Loucy (cell line): Measurements from ENCODE around the gene HSD17B14.

ENCODE experiments used
- H2AFZ ChIP-seq: fragments of 200-600 bp; sonication (generic); 2 replicates; pipeline ENCODE4 v1.6.0; 2016; ENCODE audit warnings: antibody characterized with exemption, mild to moderate bottlenecking, low read length, moderate library complexity
- H3F3A ChIP-seq: fragments of 200-600 bp; 2 replicates; pipeline ENCODE4 v1.6.0; 2016; ENCODE audit warnings: antibody characterized with exemption, low read depth, mild to moderate bottlenecking
- H3K27me3 ChIP-seq: fragments of 200-600 bp; sonication (generic); 2 replicates; pipeline ENCODE4 v1.6.1; 2014; ENCODE audit warnings: low read length, mild to moderate bottlenecking; ENCODE audit not compliant: insufficient read depth, poor library complexity, severe bottlenecking
- H3K36me3 ChIP-seq: fragments of 200-600 bp; sonication (generic); 2 replicates; pipeline ENCODE4 v1.6.1; 2016; ENCODE audit warnings: low read length; ENCODE audit not compliant: insufficient read depth
- H3K4me1 ChIP-seq: fragments of 200-600 bp; sonication (generic); 2 replicates; pipeline ENCODE4 v1.5.1; 2014; ENCODE audit warnings: low read length, mild to moderate bottlenecking; ENCODE audit not compliant: insufficient read depth, poor library complexity, severe bottlenecking
- H3K4me2 ChIP-seq: fragments of 200-600 bp; sonication (generic); 2 replicates; pipeline ENCODE4 v1.6.0; 2014; ENCODE audit warnings: antibody characterized with exemption, low read length, low read depth, mild to moderate bottlenecking; ENCODE audit not compliant: poor library complexity, severe bottlenecking
- H3K4me3 ChIP-seq: fragments of 200-600 bp; sonication (generic); 2 replicates; pipeline ENCODE4 v1.5.1; 2014; ENCODE audit warnings: low read length, mild to moderate bottlenecking, mixed read lengths; ENCODE audit not compliant: poor library complexity, severe bottlenecking
- H3K79me2 ChIP-seq: fragments of 200-600 bp; sonication (generic); 2 replicates; pipeline ENCODE4 v1.6.1; 2014; ENCODE audit warnings: low read length; ENCODE audit not compliant: insufficient read depth
- H3K9ac ChIP-seq: fragments of 200-600 bp; sonication (generic); 2 replicates; pipeline ENCODE4 v1.6.0; 2014; ENCODE audit warnings: mild to moderate bottlenecking, low read depth, low read length, moderate library complexity; ENCODE audit not compliant: poor library complexity, severe bottlenecking
- H3K9me2 ChIP-seq: fragments of 200-600 bp; sonication (generic); replicated peaks from 2 replicates; pipeline ENCODE4 v1.6.1; 2016; ENCODE audit warnings: low read depth, low read length, mixed read lengths
- H3K9me3 ChIP-seq: fragments of 200-600 bp; sonication (generic); 2 replicates; pipeline ENCODE4 v1.6.1; 2014; ENCODE audit warnings: mild to moderate bottlenecking, antibody characterized with exemption, low read length, low read depth; ENCODE audit not compliant: insufficient read depth
- H4K20me1 ChIP-seq: fragments of 200-600 bp; sonication (generic); 2 replicates; pipeline ENCODE4 v1.6.0; 2014; ENCODE audit warnings: antibody characterized with exemption, low read length, mild to moderate bottlenecking; ENCODE audit not compliant: insufficient read depth, poor library complexity, severe bottlenecking
- EZH2phosphoT487 ChIP-seq: fragments of 200-600 bp; IDR thresholded peaks from 2 replicates; pipeline ENCODE4 v1.6.1; 2018; ENCODE audit warnings: antibody characterized with exemption, mild to moderate bottlenecking, moderate library complexity, borderline replicate concordance
- TF ChIP-seq, protein P1 (sequence below): fragments of 200-600 bp; sonication (generic); conservative IDR thresholded peaks from 2 replicates; pipeline ENCODE4 v1.5.1; 2014; ENCODE audit warnings: mild to moderate bottlenecking, antibody characterized with exemption, low read length

Gene HSD17B14

DNA sequence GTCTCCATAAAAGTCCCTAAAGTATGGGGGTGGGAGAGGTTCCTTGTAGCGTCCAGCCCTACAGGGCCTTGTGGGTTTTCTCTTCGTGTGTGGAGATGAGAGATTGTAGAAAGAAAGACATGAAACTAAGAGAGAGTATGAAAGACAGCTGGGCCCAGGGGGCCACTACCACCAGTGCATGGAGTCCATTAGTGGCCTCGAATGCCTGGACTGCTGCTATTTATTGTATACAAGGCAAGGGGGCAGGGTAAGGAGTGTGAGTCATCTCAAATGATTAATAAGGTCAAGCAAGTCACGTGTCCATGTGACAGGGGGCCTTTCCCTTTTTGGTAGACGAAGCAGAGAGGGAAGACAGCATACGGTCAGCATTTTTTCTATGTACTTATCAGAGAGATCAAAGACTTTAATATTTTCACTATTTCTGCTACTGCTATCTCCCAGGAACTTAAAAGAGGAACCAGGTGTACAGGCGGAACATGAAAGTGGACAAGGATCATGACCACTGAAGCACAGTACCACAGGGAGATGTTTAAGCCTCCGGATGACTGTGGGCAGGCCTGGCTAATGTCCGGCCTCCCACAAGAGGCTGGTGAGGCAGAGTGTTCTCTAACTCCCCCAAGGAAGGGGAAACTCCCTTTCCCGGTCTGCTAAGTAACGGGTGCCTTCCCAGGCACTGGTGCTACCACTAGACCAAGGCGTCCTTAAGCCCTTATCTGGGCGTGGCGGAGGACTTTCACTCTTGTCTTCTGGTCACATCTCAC, 55.5 kb downstream of the HSD17B14 start:
- Histone ChIP-seq H3K9me2 (no peaks in the 10 kb centered on the region), H3K36me3 (no peaks in the 10 kb centered on the region), H4K20me1 (no peaks in the 10 kb centered on the region), H3K27me3 (no peaks in the 10 kb centered on the region), H3K4me2 (no peak overlapping the region), H3K4me1 (no peaks in the 10 kb centered on the region), H3K9me3 (no peaks in the 10 kb centered on the region), H3K79me2 (no peaks in the 10 kb centered on the region), H2AFZ (no peak overlapping the region), H3K4me3 (no peak overlapping the region), H3K9ac (no peak overlapping the region), H3F3A (no peaks in the 10 kb centered on the region)
- no peak for TF ChIP-seq EZH2phosphoT487
- TF ChIP-seq, protein P1, sequence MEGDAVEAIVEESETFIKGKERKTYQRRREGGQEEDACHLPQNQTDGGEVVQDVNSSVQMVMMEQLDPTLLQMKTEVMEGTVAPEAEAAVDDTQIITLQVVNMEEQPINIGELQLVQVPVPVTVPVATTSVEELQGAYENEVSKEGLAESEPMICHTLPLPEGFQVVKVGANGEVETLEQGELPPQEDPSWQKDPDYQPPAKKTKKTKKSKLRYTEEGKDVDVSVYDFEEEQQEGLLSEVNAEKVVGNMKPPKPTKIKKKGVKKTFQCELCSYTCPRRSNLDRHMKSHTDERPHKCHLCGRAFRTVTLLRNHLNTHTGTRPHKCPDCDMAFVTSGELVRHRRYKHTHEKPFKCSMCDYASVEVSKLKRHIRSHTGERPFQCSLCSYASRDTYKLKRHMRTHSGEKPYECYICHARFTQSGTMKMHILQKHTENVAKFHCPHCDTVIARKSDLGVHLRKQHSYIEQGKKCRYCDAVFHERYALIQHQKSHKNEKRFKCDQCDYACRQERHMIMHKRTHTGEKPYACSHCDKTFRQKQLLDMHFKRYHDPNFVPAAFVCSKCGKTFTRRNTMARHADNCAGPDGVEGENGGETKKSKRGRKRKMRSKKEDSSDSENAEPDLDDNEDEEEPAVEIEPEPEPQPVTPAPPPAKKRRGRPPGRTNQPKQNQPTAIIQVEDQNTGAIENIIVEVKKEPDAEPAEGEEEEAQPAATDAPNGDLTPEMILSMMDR: no peak

DNA sequence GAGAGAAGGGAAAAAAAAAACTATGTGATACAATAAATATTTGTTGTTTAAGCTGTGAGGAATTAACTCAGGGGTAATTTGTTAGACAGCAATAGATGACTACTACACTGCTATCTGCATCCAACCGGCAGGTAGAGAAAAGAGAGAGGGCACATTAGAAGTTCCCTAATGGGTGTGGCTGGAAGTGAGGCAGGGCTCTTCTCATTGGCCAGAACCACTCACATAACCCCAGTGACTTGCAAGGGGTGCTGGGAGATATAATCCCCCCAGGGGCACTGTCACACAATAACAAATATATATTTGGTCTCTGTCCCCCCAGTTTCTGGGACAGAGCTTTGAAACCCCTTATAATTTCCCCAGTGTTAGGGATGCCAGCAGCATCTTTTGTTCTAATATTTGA, 56.7 kb downstream of the HSD17B14 start:
- no peaks in the 10 kb centered on the region for H3K79me2 ChIP-seq
- H3K27me3 ChIP-seq: no peaks in the 10 kb centered on the region
- no peak overlapping the region for H2AFZ ChIP-seq
- H3K4me3 ChIP-seq: no peak overlapping the region
- no peaks in the 10 kb centered on the region for H4K20me1 ChIP-seq
- no peaks in the 10 kb centered on the region for H3K9me2 ChIP-seq
- no peak for TF ChIP-seq EZH2phosphoT487
- TF ChIP-seq, protein P1: no peak
- H3K4me1 ChIP-seq: no peaks in the 10 kb centered on the region
- no peak overlapping the region for H3K4me2 ChIP-seq
- H3F3A ChIP-seq: no peaks in the 10 kb centered on the region
- H3K9ac ChIP-seq: no peak overlapping the region
- no peaks in the 10 kb centered on the region for H3K9me3 ChIP-seq
- H3K36me3 ChIP-seq: no peaks in the 10 kb centered on the region

DNA sequence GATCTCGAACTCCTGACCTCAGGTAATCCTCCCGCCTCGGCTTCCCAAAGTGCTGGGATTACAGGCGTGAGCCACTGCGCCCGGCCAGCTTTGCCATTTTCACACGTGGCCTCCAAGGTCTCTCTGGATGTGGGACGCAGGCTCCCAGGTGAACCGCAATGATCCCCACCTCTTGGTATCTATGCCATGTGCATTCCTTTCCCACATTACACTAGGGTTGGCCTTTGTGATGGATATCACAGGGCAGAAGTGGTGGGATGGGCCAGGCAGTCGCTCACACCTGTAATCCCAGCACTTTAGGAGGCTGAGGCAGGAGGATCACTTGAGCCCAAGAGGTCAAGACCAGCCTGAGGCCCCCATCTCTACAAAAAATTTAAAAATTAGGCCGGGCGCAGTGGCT, 58.6 kb downstream of the HSD17B14 start:
- Histone ChIP-seq H2AFZ (no peak overlapping the region), H3K4me1 (no peaks in the 10 kb centered on the region), H3K79me2 (no peaks in the 10 kb centered on the region), H3K9me3 (no peaks in the 10 kb centered on the region), H3K9ac (no peak overlapping the region), H4K20me1 (no peaks in the 10 kb centered on the region), H3F3A (no peaks in the 10 kb centered on the region), H3K27me3 (no peaks in the 10 kb centered on the region), H3K36me3 (no peaks in the 10 kb centered on the region), H3K9me2 (no peaks in the 10 kb centered on the region), H3K4me3 (no peak overlapping the region), H3K4me2 (no peak overlapping the region)
- TF ChIP-seq, protein P1: no peak
- TF ChIP-seq EZH2phosphoT487: no peak
